Stomach (tissue), 4 donors: ENCODE results near the gene VSTM4.

Experiments
- CTCF ChIP-seq, 7 experiments: fragments of 450-650 bp in 4 of 7; fragments of 200-600 bp in 3 of 7; sonication (generic) in 3 of 7; IDR thresholded peaks; one replicate each; pipeline ENCODE4 v1.5.1; 2016 to 2019; ENCODE audit warnings: antibody characterized with exemption in 7 of 7, control low read depth in 2 of 7, mild to moderate bottlenecking in 1 of 7
- EP300 ChIP-seq: sonication (generic); formaldehyde crosslinking; IDR thresholded peaks from one replicate; pipeline ENCODE4 v1.6.1; 2017; ENCODE audit warnings: antibody characterized with exemption
- POLR2A ChIP-seq, 4 donors: fragments of 450-650 bp; IDR thresholded peaks; one replicate each; pipeline ENCODE4 v1.6.1; 2016; ENCODE audit warnings: antibody characterized with exemption in 4 of 4, control low read depth in 2 of 4, mild to moderate bottlenecking in 1 of 4, moderate library complexity in 1 of 4
- POLR2AphosphoS5 ChIP-seq, 3 donors: sonication (generic); formaldehyde crosslinking; IDR thresholded peaks; one replicate each; pipeline ENCODE4 v1.6.1; 2016; ENCODE audit warnings: antibody characterized with exemption in 3 of 3

DNA sequence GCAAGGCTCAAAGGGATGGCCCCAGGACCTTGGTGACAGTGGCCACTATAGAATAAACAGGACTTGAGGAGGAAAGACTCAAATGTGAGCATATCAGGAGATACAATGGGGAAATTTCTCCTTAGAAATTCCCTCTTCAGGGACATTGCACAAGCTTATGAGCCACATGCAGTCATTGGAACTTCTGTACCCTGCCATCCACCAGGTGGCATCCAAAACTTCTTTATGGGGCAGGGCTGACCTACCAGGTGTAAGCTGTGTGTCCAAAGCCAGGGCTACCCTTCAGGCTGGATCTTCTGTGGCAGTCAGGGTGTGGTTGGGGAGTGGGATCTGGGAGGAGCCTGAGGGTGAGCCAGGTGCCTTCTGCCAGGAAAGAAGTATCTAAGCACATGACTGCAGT, 139.1 kb downstream of the VSTM4 start:
- TF ChIP-seq CTCF (IDR thresholded peaks at IDR 0.05), result peak in 1 of 7 experiments; percentile 16
- TF ChIP-seq POLR2AphosphoS5 (IDR thresholded peaks at IDR 0.05), result no peak
- TF ChIP-seq EP300, result no peak
- TF ChIP-seq POLR2A (IDR thresholded peaks at IDR 0.05), result no peak
